Memory B cell (primary cell): Measurements from ENCODE around the gene FIP1L1.
"Not testable (repeated sequence)": the region's sequence is repeated elsewhere in the genome, so short reads cannot be mapped to it uniquely, and the experiment has no call there.

Experiments used
- ATAC-seq: fragments of 150-1000 bp; cut with Tn5 transposase; 2 replicates; pipeline ENCODE4 v1.10.0; 2021; ENCODE audit warnings: low read depth, mild to moderate bottlenecking, moderate library complexity
- DNase-seq, 2 donors: peaks; one replicate each; pipeline ENCODE4 v3.0.0; 2022; ENCODE audit warnings: low spot score in 2 of 2
- H3K27ac Mint-ChIP-seq: one replicate; pipeline ENCODE4 v1.8.0; 2022; ENCODE audit warnings: mild to moderate bottlenecking, moderate library complexity, mixed read lengths
- H3K27me3 Mint-ChIP-seq: one replicate; pipeline ENCODE4 v1.8.0; 2022; ENCODE audit warnings: mixed read lengths
- H3K36me3 Mint-ChIP-seq: one replicate; pipeline ENCODE4 v1.8.0; 2022; ENCODE audit warnings: mild to moderate bottlenecking, mixed read lengths
- H3K4me1 Mint-ChIP-seq: one replicate; pipeline ENCODE4 v1.8.0; 2022; ENCODE audit warnings: mixed read lengths
- H3K4me3 Mint-ChIP-seq: one replicate; pipeline ENCODE4 v1.8.0; 2022; ENCODE audit warnings: mild to moderate bottlenecking, moderate library complexity, mixed read lengths
- H3K9me3 Mint-ChIP-seq: one replicate; pipeline ENCODE4 v1.8.0; 2022; ENCODE audit warnings: mixed read lengths

FIP1L1 gene

GRCh38 chr4:53466576-53466975, 89.1 kb downstream of the FIP1L1 start:
- not testable (repeated sequence) for H3K36me3 Mint-ChIP-seq, H3K27ac Mint-ChIP-seq, H3K4me3 Mint-ChIP-seq, H3K4me1 Mint-ChIP-seq, H3K27me3 Mint-ChIP-seq, ATAC-seq, DNase-seq
- peaks cover 11% of the 10 kb centered on the region for H3K9me3 Mint-ChIP-seq

DNA sequence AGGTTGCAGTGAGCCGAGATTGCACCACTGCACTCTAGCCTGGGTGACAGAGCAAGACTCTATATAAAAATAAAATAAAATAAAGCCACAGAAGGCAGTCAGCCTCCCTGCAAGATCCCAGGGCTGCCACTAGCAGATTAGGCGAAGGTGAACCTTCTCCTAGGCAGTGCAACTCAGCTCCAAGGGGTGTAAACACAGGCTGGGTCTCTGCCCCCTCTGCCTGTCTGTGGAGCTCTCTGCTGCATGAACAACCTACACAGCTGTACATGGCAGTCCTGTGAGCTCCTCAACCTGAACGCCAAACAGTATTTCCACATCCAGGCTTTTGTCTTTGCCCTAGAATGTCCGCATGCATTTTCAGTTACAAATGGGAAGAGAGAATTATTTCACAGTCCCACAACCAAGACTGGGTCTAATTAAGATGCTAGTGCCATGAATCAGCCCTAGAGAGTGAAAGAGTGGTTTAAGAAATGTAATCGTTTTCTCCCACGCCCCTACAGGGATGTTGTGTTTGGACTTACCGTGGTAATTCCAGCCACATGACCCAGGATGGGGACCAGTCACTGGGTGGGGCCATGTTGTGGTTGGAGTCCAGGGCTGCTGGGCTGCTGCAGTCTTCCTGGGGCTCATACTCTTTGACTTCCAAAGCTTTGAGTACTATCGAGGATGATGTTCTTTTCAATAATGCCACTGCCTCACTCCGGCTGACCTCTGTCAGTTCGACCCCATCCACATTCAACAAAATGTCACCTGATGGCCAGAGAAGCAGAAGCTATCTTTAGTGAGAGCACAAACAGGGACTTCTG, 99.0 kb downstream of the FIP1L1 start:
- no peak overlapping the region for H3K4me3 Mint-ChIP-seq
- ATAC-seq (no peak), DNase-seq (no peak)
- no peak overlapping the region for H3K27ac Mint-ChIP-seq
- H3K4me1 Mint-ChIP-seq, result no peaks in the 10 kb centered on the region
- H3K36me3 Mint-ChIP-seq, result no peaks in the 10 kb centered on the region
- H3K27me3 Mint-ChIP-seq, result no peaks in the 10 kb centered on the region
- peaks cover 11% of the 10 kb centered on the region for H3K9me3 Mint-ChIP-seq

GRCh38 chr4:53477038-53477565, 99.7 kb downstream of the FIP1L1 start:
- peaks cover 11% of the 10 kb centered on the region for H3K9me3 Mint-ChIP-seq
- H3K36me3 Mint-ChIP-seq, result no peaks in the 10 kb centered on the region
- no peak for DNase-seq
- H3K4me1 Mint-ChIP-seq, result no peaks in the 10 kb centered on the region
- no peak overlapping the region for H3K4me3 Mint-ChIP-seq
- H3K27ac Mint-ChIP-seq, result no peak overlapping the region
- ATAC-seq, result no peak
- H3K27me3 Mint-ChIP-seq, result no peaks in the 10 kb centered on the region

- Mint-ChIP-seq H3K36me3 (no peaks in the 10 kb centered on the region), H3K27ac (no peak overlapping the region), H3K27me3 (no peaks in the 10 kb centered on the region), H3K4me3 (no peak overlapping the region), H3K4me1 (no peaks in the 10 kb centered on the region), H3K9me3 (peaks cover 9% of the 10 kb centered on the region)
- DNase-seq, result no peak
- no peak for ATAC-seq
Measured at GRCh38 chr4:53477636-53478035, 100.2 kb downstream of the FIP1L1 start.

DNA sequence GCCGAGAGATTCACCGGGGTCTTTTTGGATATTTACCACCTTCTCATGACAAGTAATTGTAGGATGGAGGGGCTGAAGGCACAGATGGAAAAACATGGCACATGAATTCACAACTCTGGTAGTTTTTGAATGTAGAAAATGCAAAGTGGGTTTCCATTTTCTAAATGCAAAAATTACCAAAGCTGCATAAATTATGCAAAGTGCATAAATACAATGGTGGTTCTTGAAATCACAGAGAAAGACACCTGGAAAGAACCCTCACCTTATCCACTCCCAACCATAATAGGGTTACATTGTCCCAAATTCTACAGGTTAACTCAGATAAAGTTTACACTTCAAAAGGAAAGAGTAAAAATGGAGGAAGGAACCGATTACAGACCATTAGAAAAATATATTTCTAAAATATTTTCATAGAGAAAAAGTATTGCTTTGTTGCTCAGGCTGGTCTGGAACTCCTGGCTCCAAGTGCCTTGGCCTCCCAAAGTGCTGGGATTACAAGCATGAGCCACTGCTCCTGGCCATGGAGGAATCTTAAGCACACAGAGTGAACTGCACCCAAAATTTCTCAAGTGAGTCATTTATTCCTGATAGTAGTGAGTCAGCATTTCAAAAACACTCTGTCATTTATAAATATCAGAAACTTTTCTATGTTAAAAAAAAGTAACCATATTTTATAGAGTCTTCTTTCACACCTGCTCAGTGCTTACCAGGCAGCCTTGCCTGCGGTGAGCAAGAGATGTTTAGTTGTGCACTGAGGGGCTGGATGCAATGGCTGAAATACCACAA, 101.4 kb downstream of the FIP1L1 start:
- Mint-ChIP-seq H3K36me3 (no peaks in the 10 kb centered on the region), H3K4me3 (no peak overlapping the region), H3K9me3 (no peaks in the 10 kb centered on the region), H3K27ac (no peak overlapping the region), H3K27me3 (peaks cover 4% of the 10 kb centered on the region), H3K4me1 (no peaks in the 10 kb centered on the region)
- no peak for DNase-seq
- no peak for ATAC-seq

GRCh38 chr4:53479736-53480525, 102.5 kb downstream of the FIP1L1 start:
- no peak overlapping the region for H3K4me3 Mint-ChIP-seq
- H3K4me1 Mint-ChIP-seq, result no peaks in the 10 kb centered on the region
- no peaks in the 10 kb centered on the region for H3K9me3 Mint-ChIP-seq
- no peak overlapping the region for H3K27ac Mint-ChIP-seq
- no peak for DNase-seq
- no peak for ATAC-seq
- H3K27me3 Mint-ChIP-seq, result peaks cover 6% of the 10 kb centered on the region
- no peaks in the 10 kb centered on the region for H3K36me3 Mint-ChIP-seq

GRCh38 chr4:53480909-53481308, 103.5 kb downstream of the FIP1L1 start:
- no peak overlapping the region for H3K4me3 Mint-ChIP-seq
- no peaks in the 10 kb centered on the region for H3K4me1 Mint-ChIP-seq
- no peaks in the 10 kb centered on the region for H3K9me3 Mint-ChIP-seq
- DNase-seq (no peak), ATAC-seq (no peak)
- H3K27me3 Mint-ChIP-seq, result peaks cover 7% of the 10 kb centered on the region
- no peaks in the 10 kb centered on the region for H3K36me3 Mint-ChIP-seq
- no peak overlapping the region for H3K27ac Mint-ChIP-seq

DNA sequence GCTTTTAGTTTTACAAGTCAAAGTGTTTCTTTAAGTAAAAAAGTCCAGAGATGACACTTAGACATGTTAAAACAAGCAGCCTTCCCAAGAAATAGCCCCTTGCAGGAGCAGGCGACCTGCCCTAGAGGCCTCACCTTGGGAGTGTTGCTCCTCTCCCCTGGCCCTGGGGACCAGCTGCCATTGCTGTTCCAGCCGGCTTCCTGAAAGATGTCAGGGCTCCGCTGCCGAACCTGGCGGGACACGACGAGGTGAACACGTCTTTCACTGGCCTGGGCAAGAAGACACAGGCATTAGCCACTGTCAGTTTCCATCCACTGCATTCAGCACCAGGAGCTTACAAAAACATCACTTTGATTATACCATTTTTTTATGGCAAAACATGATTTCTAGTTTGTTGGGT, 104.1 kb downstream of the FIP1L1 start:
- DNase-seq (no peak), ATAC-seq (no peak)
- H3K4me1 Mint-ChIP-seq, result no peaks in the 10 kb centered on the region
- no peak overlapping the region for H3K4me3 Mint-ChIP-seq
- H3K9me3 Mint-ChIP-seq, result no peaks in the 10 kb centered on the region
- H3K27me3 Mint-ChIP-seq, result peaks cover 12% of the 10 kb centered on the region
- no peak overlapping the region for H3K27ac Mint-ChIP-seq
- H3K36me3 Mint-ChIP-seq, result no peaks in the 10 kb centered on the region

- DNase-seq, result no peak
- H3K27ac Mint-ChIP-seq, result no peak overlapping the region
- no peaks in the 10 kb centered on the region for H3K9me3 Mint-ChIP-seq
- no peaks in the 10 kb centered on the region for H3K36me3 Mint-ChIP-seq
- peaks cover 17% of the 10 kb centered on the region for H3K27me3 Mint-ChIP-seq
- H3K4me1 Mint-ChIP-seq, result no peaks in the 10 kb centered on the region
- H3K4me3 Mint-ChIP-seq, result no peak overlapping the region
- no peak for ATAC-seq
Measured at GRCh38 chr4:53483250-53483649, 105.8 kb downstream of the FIP1L1 start.

DNA sequence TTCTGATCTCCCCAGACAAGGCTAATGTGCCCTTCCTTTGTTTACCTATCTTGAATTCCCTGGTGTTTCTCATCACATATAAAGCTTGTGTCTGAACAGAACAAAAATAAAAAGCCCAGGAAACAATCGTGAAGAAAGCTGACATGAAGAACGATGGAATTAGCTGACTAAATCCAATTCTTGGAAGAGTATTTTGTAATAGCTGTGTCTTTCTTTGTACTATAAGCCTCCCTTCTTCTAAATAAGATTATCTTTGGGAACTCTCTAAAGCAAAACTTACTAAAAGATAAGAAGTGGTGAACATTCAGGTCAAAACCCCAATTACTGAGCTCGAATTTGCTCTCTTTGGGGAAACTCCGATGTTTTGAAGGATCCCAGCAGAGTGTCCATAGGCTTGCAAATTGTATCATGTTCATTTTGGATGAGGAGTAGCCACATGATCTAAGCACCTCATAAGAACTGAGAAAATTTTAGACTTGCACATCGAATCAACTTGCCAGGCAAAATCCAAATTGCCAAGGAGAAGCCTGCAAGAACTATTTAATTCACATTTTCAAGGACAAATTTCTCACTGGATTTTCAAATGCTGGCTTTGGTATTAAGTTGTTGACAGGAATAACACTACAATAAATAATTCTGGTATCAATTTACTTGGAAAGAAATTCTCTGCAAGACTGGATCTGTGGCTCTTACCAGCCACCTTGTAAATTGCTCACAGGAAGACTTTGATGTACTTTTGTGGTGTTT, 107.6 kb downstream of the FIP1L1 start:
- Mint-ChIP-seq H3K4me1 (no peaks in the 10 kb centered on the region), H3K36me3 (no peaks in the 10 kb centered on the region), H3K4me3 (no peak overlapping the region), H3K9me3 (no peaks in the 10 kb centered on the region), H3K27ac (no peak overlapping the region), H3K27me3 (peaks cover 17% of the 10 kb centered on the region)
- DNase-seq (no peak), ATAC-seq (no peak)

DNA sequence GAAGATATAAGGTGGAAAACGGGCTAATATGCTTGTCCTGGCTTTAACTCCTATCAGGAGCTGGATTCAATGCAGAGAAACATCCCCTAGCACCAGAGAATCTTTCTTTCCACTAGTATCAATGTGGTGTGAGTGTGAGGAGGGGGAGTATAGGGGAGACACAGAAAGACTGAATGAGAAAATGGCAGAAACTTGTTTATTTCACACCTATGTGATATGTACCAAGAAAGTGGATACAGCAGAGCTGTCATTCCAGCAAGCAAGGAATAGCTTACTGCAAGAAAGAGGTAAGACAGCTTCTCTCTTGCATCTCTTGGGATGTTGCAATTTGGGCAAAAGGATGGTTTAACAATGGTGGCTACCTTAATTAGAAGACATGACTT, 108.2 kb downstream of the FIP1L1 start:
- no peak for DNase-seq
- H3K27ac Mint-ChIP-seq, result no peak overlapping the region

GRCh38 chr4:53487766-53488165, 110.3 kb downstream of the FIP1L1 start:
- Mint-ChIP-seq H3K9me3 (no peaks in the 10 kb centered on the region), H3K36me3 (no peaks in the 10 kb centered on the region), H3K4me3 (no peak overlapping the region), H3K4me1 (no peaks in the 10 kb centered on the region), H3K27me3 (peaks cover 19% of the 10 kb centered on the region), H3K27ac (no peak overlapping the region)
- ATAC-seq (no peak), DNase-seq (no peak)

More for the DNA sequence above, 108.2 kb downstream of the FIP1L1 start:
- ATAC-seq, result no peak
- H3K9me3 Mint-ChIP-seq, result no peaks in the 10 kb centered on the region
- no peak overlapping the region for H3K4me3 Mint-ChIP-seq
- H3K4me1 Mint-ChIP-seq, result no peaks in the 10 kb centered on the region
- no peaks in the 10 kb centered on the region for H3K36me3 Mint-ChIP-seq
- peaks cover 17% of the 10 kb centered on the region for H3K27me3 Mint-ChIP-seq

GRCh38 chr4:53489279-53489889, 111.9 kb downstream of the FIP1L1 start:
- Mint-ChIP-seq H3K27ac (no peak overlapping the region), H3K27me3 (peaks cover 14% of the 10 kb centered on the region), H3K4me1 (no peaks in the 10 kb centered on the region), H3K9me3 (no peaks in the 10 kb centered on the region), H3K36me3 (no peaks in the 10 kb centered on the region), H3K4me3 (no peak overlapping the region)
- DNase-seq, result no peak
- ATAC-seq, result no peak
